ENCODE results near the gene PLXNA4.

DNA sequence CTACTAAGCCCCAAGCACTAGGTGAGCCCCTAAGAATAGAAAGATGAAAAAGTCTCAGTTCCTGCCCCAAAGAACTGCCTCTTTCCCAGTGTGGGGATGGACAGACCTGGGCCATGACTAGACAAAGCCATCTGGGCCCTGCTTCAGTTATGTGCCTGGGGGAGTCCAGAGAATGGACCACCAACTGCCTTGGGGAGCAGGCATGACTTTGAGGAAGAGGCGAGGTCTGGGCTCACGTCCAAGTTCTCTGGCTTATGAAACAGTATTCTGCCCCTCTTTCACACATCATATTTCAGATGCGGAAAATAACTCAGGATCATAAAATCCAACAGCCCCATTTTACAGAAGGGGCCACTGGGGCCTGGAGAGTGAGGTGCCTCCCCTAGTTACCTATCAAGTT, 80.3 kb downstream of the PLXNA4 start:
- TF ChIP-seq, protein P1, sequence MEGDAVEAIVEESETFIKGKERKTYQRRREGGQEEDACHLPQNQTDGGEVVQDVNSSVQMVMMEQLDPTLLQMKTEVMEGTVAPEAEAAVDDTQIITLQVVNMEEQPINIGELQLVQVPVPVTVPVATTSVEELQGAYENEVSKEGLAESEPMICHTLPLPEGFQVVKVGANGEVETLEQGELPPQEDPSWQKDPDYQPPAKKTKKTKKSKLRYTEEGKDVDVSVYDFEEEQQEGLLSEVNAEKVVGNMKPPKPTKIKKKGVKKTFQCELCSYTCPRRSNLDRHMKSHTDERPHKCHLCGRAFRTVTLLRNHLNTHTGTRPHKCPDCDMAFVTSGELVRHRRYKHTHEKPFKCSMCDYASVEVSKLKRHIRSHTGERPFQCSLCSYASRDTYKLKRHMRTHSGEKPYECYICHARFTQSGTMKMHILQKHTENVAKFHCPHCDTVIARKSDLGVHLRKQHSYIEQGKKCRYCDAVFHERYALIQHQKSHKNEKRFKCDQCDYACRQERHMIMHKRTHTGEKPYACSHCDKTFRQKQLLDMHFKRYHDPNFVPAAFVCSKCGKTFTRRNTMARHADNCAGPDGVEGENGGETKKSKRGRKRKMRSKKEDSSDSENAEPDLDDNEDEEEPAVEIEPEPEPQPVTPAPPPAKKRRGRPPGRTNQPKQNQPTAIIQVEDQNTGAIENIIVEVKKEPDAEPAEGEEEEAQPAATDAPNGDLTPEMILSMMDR (IDR thresholded peaks at IDR 0.05): no peak
- TF ChIP-seq POLR2A (IDR thresholded peaks at IDR 0.05) (no peak), POLR2AphosphoS5 (IDR thresholded peaks at IDR 0.05) (no peak), EP300 (IDR thresholded peaks at IDR 0.05) (no peak)

All from stomach (tissue), 4 donors.